Measurements from ENCODE around the gene IGSF6. TPM values are rescaled to one million over a fixed set of nuclear protein-coding genes. Genes with fewer than 3 reads are reported as not detected.

IGSF6 gene
- total and polyA plus RNA-seq, 2 donors: 1.4 to 4.0 TPM

DNA sequence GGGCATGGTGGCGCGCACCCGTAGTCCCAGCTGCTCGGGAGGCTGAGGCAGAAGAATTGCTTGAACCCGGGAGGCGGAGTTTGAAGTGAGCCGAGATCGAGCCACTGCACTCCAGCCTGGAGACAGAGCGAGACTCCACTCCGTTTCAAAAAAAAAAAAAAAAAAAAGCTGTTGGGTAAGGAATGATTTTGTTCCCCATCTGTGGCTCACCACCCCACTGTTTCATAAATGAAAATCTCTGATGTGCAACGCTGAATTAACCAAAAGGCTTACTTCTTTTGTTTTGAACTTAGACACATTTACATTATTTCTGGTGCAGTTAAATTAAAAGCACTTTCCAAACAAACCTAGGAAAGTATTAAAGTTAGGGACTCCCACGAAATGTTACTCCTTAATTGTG is 54.2 kb downstream of the IGSF6 start:
- no peak overlapping the region for H3K4me3 ChIP-seq (ENCODE audit: low read depth, low read length)
- no peaks in the 10 kb centered on the region for H3K36me3 ChIP-seq (ENCODE audit: insufficient read depth)
- WGBS: 88% methylated on average over 12 of the region's 12 CpGs
- peaks cover 2% of the 10 kb centered on the region for H3K4me1 ChIP-seq (ENCODE audit: insufficient read depth)
- no peak for DNase-seq (ENCODE audit: extremely low spot score)
- no peak overlapping the region for H3K27ac ChIP-seq (ENCODE audit: low read depth)

DNA sequence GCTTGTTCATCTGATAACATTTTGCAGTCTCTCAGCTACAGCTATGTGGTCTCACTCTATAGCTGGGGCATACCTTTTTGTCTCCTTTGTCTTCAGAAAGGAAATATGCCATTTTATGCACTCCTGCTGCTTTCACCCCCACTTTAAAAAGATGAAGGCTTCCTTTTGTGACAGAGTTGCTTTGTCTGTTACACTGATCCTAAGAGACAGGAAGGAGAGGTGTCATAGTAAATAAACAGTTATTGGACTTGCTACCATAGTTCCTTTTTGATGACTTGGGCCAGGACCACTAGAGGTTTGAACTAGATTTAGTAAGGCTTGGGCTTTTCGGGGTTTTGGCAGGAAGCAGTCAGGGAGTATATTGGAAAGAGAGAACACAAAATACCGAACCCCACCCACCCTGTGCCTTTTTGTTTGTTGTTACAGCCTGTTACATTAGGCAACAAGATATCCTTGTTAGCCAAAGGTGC is 54.8 kb downstream of the IGSF6 start:
- WGBS: 82% methylated on average over 2 of the region's 2 CpGs
- no peaks in the 10 kb centered on the region for H3K36me3 ChIP-seq (ENCODE audit: insufficient read depth)
- H3K27ac ChIP-seq (ENCODE audit: low read depth): no peak overlapping the region
- DNase-seq (ENCODE audit: extremely low spot score): no peak
- no peak overlapping the region for H3K4me3 ChIP-seq (ENCODE audit: low read depth, low read length)
- peaks cover 2% of the 10 kb centered on the region for H3K4me1 ChIP-seq (ENCODE audit: insufficient read depth)

GRCh38 chr16:21593530-21594289 is 58.7 kb downstream of the IGSF6 start:
- DNase-seq (ENCODE audit: extremely low spot score): no peak
- Histone ChIP-seq H3K4me1 (ENCODE audit: insufficient read depth) (peaks cover 1% of the 10 kb centered on the region), H3K4me3 (ENCODE audit: low read depth, low read length) (no peak overlapping the region), H3K36me3 (ENCODE audit: insufficient read depth) (no peaks in the 10 kb centered on the region), H3K27ac (ENCODE audit: low read depth) (no peak overlapping the region)
- whole genome bisulfite sequencing: 64% methylated on average over 7 of the region's 7 CpGs

DNA sequence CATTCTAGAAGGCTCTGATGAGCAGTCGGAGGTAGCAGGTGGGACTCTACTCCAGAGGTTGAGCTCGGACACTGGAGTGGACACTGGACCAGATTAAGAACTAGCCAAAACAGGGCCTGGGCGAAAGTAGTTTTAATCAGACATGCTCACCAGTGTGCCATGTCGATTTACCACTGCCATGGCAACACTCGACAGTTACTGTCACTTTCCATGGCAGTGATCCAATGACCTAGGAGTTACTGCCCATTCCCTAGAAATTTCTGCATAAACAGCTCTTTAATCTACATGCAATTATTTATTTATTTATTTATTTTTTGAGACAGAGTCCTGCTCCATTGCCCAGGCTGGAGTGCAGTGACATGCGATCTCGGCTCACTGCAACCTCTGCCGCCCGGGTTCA is 60.2 kb downstream of the IGSF6 start:
- Histone ChIP-seq H3K36me3 (ENCODE audit: insufficient read depth) (no peaks in the 10 kb centered on the region), H3K4me1 (ENCODE audit: insufficient read depth) (no peaks in the 10 kb centered on the region), H3K27ac (ENCODE audit: low read depth) (no peak overlapping the region), H3K4me3 (ENCODE audit: low read depth, low read length) (no peak overlapping the region)
- 88% methylated on average over 9 of the region's 9 CpGs for WGBS
- DNase-seq (ENCODE audit: extremely low spot score): no peak

DNA sequence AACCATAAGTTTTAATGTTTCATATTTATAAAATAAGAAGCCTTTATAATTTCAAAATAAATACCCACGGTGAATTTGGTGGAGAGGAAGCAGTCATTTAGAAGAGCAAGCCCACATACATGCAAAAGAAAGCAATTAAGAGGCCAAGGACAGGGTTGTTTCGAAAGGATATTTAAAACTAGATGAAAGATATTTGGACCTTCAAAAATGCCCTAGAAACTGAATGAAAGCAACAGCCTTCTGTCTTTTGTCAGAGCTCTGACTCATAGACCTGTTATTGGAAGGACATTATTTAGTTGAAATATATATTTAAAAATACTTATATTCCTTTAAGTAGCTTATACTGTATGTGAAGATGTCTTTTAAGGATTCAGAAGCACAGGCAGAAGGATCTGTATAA is 61.6 kb downstream of the IGSF6 start:
- no peak for DNase-seq (ENCODE audit: extremely low spot score)
- H3K27ac ChIP-seq (ENCODE audit: low read depth): no peak overlapping the region
- no peaks in the 10 kb centered on the region for H3K4me1 ChIP-seq (ENCODE audit: insufficient read depth)
- WGBS: 40% methylated on average over 2 of the region's 2 CpGs
- no peak overlapping the region for H3K4me3 ChIP-seq (ENCODE audit: low read depth, low read length)
- no peaks in the 10 kb centered on the region for H3K36me3 ChIP-seq (ENCODE audit: insufficient read depth)

DNA sequence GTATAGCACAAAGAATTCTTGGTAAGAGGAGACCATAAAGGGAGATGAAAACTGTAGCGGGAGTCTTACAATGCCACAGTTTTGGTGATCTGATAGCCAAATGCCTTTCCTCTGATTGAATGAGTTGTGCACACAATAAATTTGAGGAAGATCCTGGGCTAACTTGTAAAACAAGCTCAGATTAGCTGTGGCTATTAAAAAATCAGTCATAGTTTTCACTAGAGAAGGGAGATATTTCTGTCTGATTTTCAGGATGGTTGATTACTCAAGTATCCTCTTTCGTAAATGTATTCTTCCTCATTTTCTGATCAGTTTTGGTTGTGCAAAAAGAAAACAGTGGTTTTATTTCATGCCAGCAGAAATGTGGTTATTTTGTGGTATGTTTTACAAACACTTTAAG is 62.1 kb downstream of the IGSF6 start:
- Histone ChIP-seq H3K36me3 (ENCODE audit: insufficient read depth) (no peaks in the 10 kb centered on the region), H3K27ac (ENCODE audit: low read depth) (no peak overlapping the region), H3K4me3 (ENCODE audit: low read depth, low read length) (no peak overlapping the region), H3K4me1 (ENCODE audit: insufficient read depth) (no peaks in the 10 kb centered on the region)
- DNase-seq (ENCODE audit: extremely low spot score): no peak
- 52% methylated on average over 2 of the region's 2 CpGs for WGBS

GRCh38 chr16:21589551-21589950 is 62.9 kb downstream of the IGSF6 start:
- Histone ChIP-seq H3K4me1 (ENCODE audit: insufficient read depth) (no peaks in the 10 kb centered on the region), H3K27ac (ENCODE audit: low read depth) (no peak overlapping the region), H3K36me3 (ENCODE audit: insufficient read depth) (no peaks in the 10 kb centered on the region), H3K4me3 (ENCODE audit: low read depth, low read length) (no peak overlapping the region)
- WGBS: 75% methylated on average over 4 of the region's 4 CpGs
- DNase-seq (ENCODE audit: extremely low spot score): no peak

Small RNA genes within 50 kb of the gene (small RNA-seq; reads per million reads assigned to genes)
- gene RNU6-1005P (not detected), gene RNU6-196P (not detected)

Other genes with a start within 250 kb of the IGSF6 start
- 163 TPM for gene METTL9, start 53.0 kb downstream of the IGSF6 start, total RNA-seq
- 66.2 TPM for gene METTL9, start 53.0 kb downstream of the IGSF6 start, polyA plus RNA-seq
- 0.42 TPM for gene OTOA, start 11.4 kb upstream of the IGSF6 start, total RNA-seq
- gene OTOA, start 11.4 kb upstream of the IGSF6 start, polyA plus RNA-seq: 0.05 TPM
- gene NPIPB4, start 205.1 kb upstream of the IGSF6 start, total RNA-seq: 138 TPM
- 13.8 TPM for gene NPIPB4, start 205.1 kb upstream of the IGSF6 start, polyA plus RNA-seq